Endodermal cell (in vitro differentiated cells): Measurements from ENCODE around the gene MSL3B.

Source experiments
- DNase-seq: peaks from one replicate; pipeline ENCODE4 v3.0.0-alpha.2; 2017
- H3K27ac ChIP-seq: 2 replicates; pipeline ENCODE4 v1.5.1; 2013; ENCODE audit warnings: mild to moderate bottlenecking, low read depth, low read length, moderate library complexity
- H3K27me3 ChIP-seq: 2 replicates; pipeline ENCODE4 v1.6.1; 2013; ENCODE audit warnings: mild to moderate bottlenecking, low read length, moderate library complexity; ENCODE audit not compliant: insufficient read depth, control insufficient read depth, poor library complexity, severe bottlenecking
- H3K36me3 ChIP-seq: 2 replicates; pipeline ENCODE4 v1.7.0; 2013; ENCODE audit warnings: mild to moderate bottlenecking, low read length, moderate library complexity; ENCODE audit not compliant: control insufficient read depth, insufficient read depth
- H3K4me1 ChIP-seq: one replicate; pipeline ENCODE4 v1.7.0; 2013; ENCODE audit warnings: low read length; ENCODE audit not compliant: control insufficient read depth, insufficient read depth
- H3K4me3 ChIP-seq: 2 replicates; pipeline ENCODE4 v1.5.1; 2013; ENCODE audit warnings: mild to moderate bottlenecking, low read length, moderate library complexity
- H3K9ac ChIP-seq: 2 replicates; pipeline ENCODE4 v1.6.1; 2013; ENCODE audit warnings: mild to moderate bottlenecking, low read length, moderate library complexity; ENCODE audit not compliant: poor library complexity, severe bottlenecking; ENCODE audit errors: extremely low read depth
- H3K9me3 ChIP-seq: 2 replicates; pipeline ENCODE4 v1.6.1; 2013; ENCODE audit warnings: mild to moderate bottlenecking, low read length, moderate library complexity; ENCODE audit not compliant: control insufficient read depth
- H3K27ac Mint-ChIP-seq: 2 replicates; pipeline ENCODE4 v1.8.0; 2020; ENCODE audit warnings: mixed read lengths
- H3K27me3 Mint-ChIP-seq: 2 replicates; pipeline ENCODE4 v1.8.0; 2021; ENCODE audit warnings: mild to moderate bottlenecking, mixed read lengths; ENCODE audit not compliant: insufficient read depth
- H3K36me3 Mint-ChIP-seq: 2 replicates; pipeline ENCODE4 v1.8.0; 2020; ENCODE audit warnings: low read depth, mixed read lengths
- H3K4me1 Mint-ChIP-seq: 2 replicates; pipeline ENCODE4 v1.8.0; 2020; ENCODE audit warnings: mixed read lengths
- H3K4me3 Mint-ChIP-seq: 2 replicates; pipeline ENCODE4 v1.8.0; 2020; ENCODE audit warnings: mild to moderate bottlenecking, moderate library complexity, mixed read lengths
- H3K9me3 Mint-ChIP-seq: 2 replicates; pipeline ENCODE4 v1.8.0; 2020; ENCODE audit warnings: mild to moderate bottlenecking, mixed read lengths
- CTCF ChIP-seq: fragments of 200-600 bp; sonication (generic); conservative IDR thresholded peaks from 2 replicates; pipeline ENCODE4 v1.5.0; 2021; ENCODE audit warnings: antibody characterized with exemption, mild to moderate bottlenecking
- WGBS, 2 experiments: methylation state at CpG; one replicate each; pipeline versions ENCODE4 v1.1.5 to v1.1.7; 2013; ENCODE audit warnings: missing lambda C conversion rate in 2 of 2, mixed read lengths in 1 of 2; ENCODE audit not compliant: insufficient coverage in 1 of 2, insufficient read length in 1 of 2; 5-methylcytosine and 5-hydroxymethylcytosine counted together

Gene MSL3B

GRCh38 chr2:233833345-233833744, 34.8 kb downstream of the MSL3B start:
- no peak overlapping the region for H3K27ac ChIP-seq
- peaks cover 1% of the 10 kb centered on the region for H3K4me1 Mint-ChIP-seq
- H3K36me3 Mint-ChIP-seq: peaks cover 29% of the 10 kb centered on the region
- H3K9me3 Mint-ChIP-seq: no peaks in the 10 kb centered on the region
- no peaks in the 10 kb centered on the region for H3K9me3 ChIP-seq
- peak; percentile 33 for DNase-seq
- H3K4me3 Mint-ChIP-seq: no peak overlapping the region
- H3K27ac Mint-ChIP-seq: no peak overlapping the region
- no peak for TF ChIP-seq CTCF
- WGBS, 2 experiments: 84 to 92% methylated on average over 8 to 10 of the region's 10 CpGs
- H3K4me3 ChIP-seq: no peak overlapping the region
- peaks cover 33% of the 10 kb centered on the region for H3K36me3 ChIP-seq
- H3K27me3 Mint-ChIP-seq: no peaks in the 10 kb centered on the region
- no peaks in the 10 kb centered on the region for H3K4me1 ChIP-seq
- H3K27me3 ChIP-seq: no peaks in the 10 kb centered on the region
- no peak overlapping the region for H3K9ac ChIP-seq

GRCh38 chr2:233832869-233833311, 35.3 kb downstream of the MSL3B start:
- H3K36me3 Mint-ChIP-seq: peaks cover 24% of the 10 kb centered on the region
- H3K27ac ChIP-seq: no peak overlapping the region
- DNase-seq: peak; percentile 91
- H3K27me3 Mint-ChIP-seq: no peaks in the 10 kb centered on the region
- H3K4me1 ChIP-seq: no peaks in the 10 kb centered on the region
- peak; percentile 79 for TF ChIP-seq CTCF
- no peaks in the 10 kb centered on the region for H3K9me3 ChIP-seq
- no peak overlapping the region for H3K27ac Mint-ChIP-seq
- H3K9me3 Mint-ChIP-seq: no peaks in the 10 kb centered on the region
- no peak overlapping the region for H3K4me3 ChIP-seq
- no peaks in the 10 kb centered on the region for H3K27me3 ChIP-seq
- WGBS, 2 experiments: 43 to 63% methylated on average over 3 to 7 of the region's 7 CpGs
- no peak overlapping the region for H3K4me3 Mint-ChIP-seq
- peaks cover 29% of the 10 kb centered on the region for H3K36me3 ChIP-seq
- no peaks in the 10 kb centered on the region for H3K4me1 Mint-ChIP-seq
- no peak overlapping the region for H3K9ac ChIP-seq

GRCh38 chr2:233832414-233832813, 35.8 kb downstream of the MSL3B start:
- no peaks in the 10 kb centered on the region for H3K9me3 Mint-ChIP-seq
- WGBS, 2 experiments: 88% methylated on average over 8 to 9 of the region's 9 CpGs
- H3K27me3 ChIP-seq: no peaks in the 10 kb centered on the region
- no peak overlapping the region for H3K4me3 Mint-ChIP-seq
- no peaks in the 10 kb centered on the region for H3K27me3 Mint-ChIP-seq
- TF ChIP-seq CTCF: no peak
- no peak for DNase-seq
- no peaks in the 10 kb centered on the region for H3K4me1 ChIP-seq
- H3K4me1 Mint-ChIP-seq: no peaks in the 10 kb centered on the region
- H3K9ac ChIP-seq: no peak overlapping the region
- H3K36me3 ChIP-seq: peaks cover 24% of the 10 kb centered on the region
- H3K27ac Mint-ChIP-seq: peak overlapping the region; percentile 44
- H3K4me3 ChIP-seq: no peak overlapping the region
- peaks cover 21% of the 10 kb centered on the region for H3K36me3 Mint-ChIP-seq
- H3K9me3 ChIP-seq: no peaks in the 10 kb centered on the region
- H3K27ac ChIP-seq: no peak overlapping the region
